Small intestine (tissue), 7 donors: Measurements from ENCODE around the gene PCDHB8. TPM values are rescaled to one million over a fixed set of nuclear protein-coding genes. Genes with fewer than 3 reads are reported as not detected.
"Not testable (repeated sequence)": the region's sequence is repeated elsewhere in the genome, so short reads cannot be mapped to it uniquely, and the experiment has no call there.

Source experiments
- DNase-seq, 2 donors: peaks; one replicate each; pipeline versions ENCODE4 v3.0.0 to v3.0.0-alpha.2; 2013
- FAIRE-seq: peaks from 2 replicates; lab custom pipeline; 2012; peaks lifted over from hg19 to GRCh38; lab: Jason Lieb, UNC
- H3K27ac ChIP-seq, 3 donors: one replicate each; pipeline ENCODE4 v1.5.1; 2013; ENCODE audit warnings: low read length in 2 of 3, mild to moderate bottlenecking in 2 of 3, control low read depth in 1 of 3, inconsistent platforms in 1 of 3, low read depth in 1 of 3, moderate library complexity in 1 of 3
- H3K27me3 ChIP-seq, 3 donors: one replicate each; pipeline ENCODE4 v1.6.1; 2013; ENCODE audit warnings: low read length in 3 of 3, inconsistent platforms in 1 of 3; ENCODE audit not compliant: control insufficient read depth in 3 of 3, insufficient read depth in 3 of 3
- H3K36me3 ChIP-seq, 3 donors: one replicate each; pipeline ENCODE4 v1.6.1; 2013; ENCODE audit warnings: low read length in 3 of 3, inconsistent platforms in 1 of 3, low read depth in 1 of 3, mild to moderate bottlenecking in 1 of 3, moderate library complexity in 1 of 3; ENCODE audit not compliant: control insufficient read depth in 3 of 3, insufficient read depth in 2 of 3
- H3K4me1 ChIP-seq, 3 donors: one replicate each; pipeline ENCODE4 v1.6.1; 2013; ENCODE audit warnings: low read length in 2 of 3, inconsistent platforms in 1 of 3, low read depth in 1 of 3, mild to moderate bottlenecking in 1 of 3, moderate library complexity in 1 of 3; ENCODE audit not compliant: control insufficient read depth in 3 of 3, insufficient read depth in 2 of 3
- H3K4me3 ChIP-seq, 3 donors: one replicate each; pipeline ENCODE4 v1.5.1; 2013; ENCODE audit warnings: low read length in 3 of 3, control low read depth in 1 of 3, inconsistent platforms in 1 of 3, low read depth in 1 of 3, mild to moderate bottlenecking in 1 of 3, moderate library complexity in 1 of 3
- H3K9me3 ChIP-seq, 2 donors: one replicate each; pipeline ENCODE4 v1.6.1; 2013; ENCODE audit warnings: low read depth in 1 of 2, low read length in 1 of 2; ENCODE audit not compliant: control insufficient read depth in 2 of 2, insufficient read depth in 1 of 2
- WGBS, 3 donors: extraction: QIAGEN DNeasy Blood & Tissue Kit; methylation state at CpG; one replicate each; pipeline ENCODE4 v1.1.7; 2013; 5-methylcytosine and 5-hydroxymethylcytosine counted together
- polyA plus RNA-seq, 4 donors: library from polyadenylated mRNA; stranded (reverse) in 3 of 4; unstranded in 1 of 4; fragments of 200-250 nt in 3 of 4; fragments of 120-200 nt in 1 of 4; gene quantifications; one replicate each; pipeline versions ENCODE4 v1.2.1 to v1.2.3, GENCODE V29; 2013
- donor health status: healthy with polysubstance abuse.
- donor health status: control.
- donor health status: control.
- donor health status: Bipolar disorder and iron deficiency.
- donor health status: healthy.

The PCDHB8 gene
- polyA plus RNA-seq, 4 donors, result 0.18 to 0.49 TPM; not detected in 2

GRCh38 chr5:141225421-141225820, 47.8 kb downstream of the PCDHB8 start:
- not testable (repeated sequence) for H3K27ac ChIP-seq, H3K4me3 ChIP-seq, H3K4me1 ChIP-seq, H3K27me3 ChIP-seq, H3K36me3 ChIP-seq, FAIRE-seq, DNase-seq
- 36 to 43% (median 40%) methylated on average over 12 to 27 of the region's 30 CpGs for WGBS, 3 donors
- peaks cover 0 to 23% of the 10 kb centered on the region in 2 donors for H3K9me3 ChIP-seq

Other genes starting within 250 kb of the PCDHB8 start
- gene PCDHAC2, start 211.3 kb upstream of the PCDHB8 start, polyA plus RNA-seq, result under 1 TPM in 2 of 4 donors, not detected in 2; 0.22 to 0.72 TPM
- under 1 TPM in 2 of 4 donors, not detected in 2; 0.03 to 0.04 TPM for gene PCDHB1, start 126.4 kb upstream of the PCDHB8 start, polyA plus RNA-seq
- gene PCDHB2, start 83.2 kb upstream of the PCDHB8 start, polyA plus RNA-seq, result under 1 TPM in 3 of 4 donors, not detected in 1; 0.27 to 0.98 (median 0.72) TPM
- gene PCDHB3, start 77.3 kb upstream of the PCDHB8 start, polyA plus RNA-seq, result under 1 TPM in 2 of 4 donors, not detected in 2; 0.31 to 0.68 TPM
- gene PCDHB4, start 56.0 kb upstream of the PCDHB8 start, polyA plus RNA-seq, result under 1 TPM in 2 of 4 donors, not detected in 2; 0.64 to 0.96 TPM
- under 1 TPM in 2 of 4 donors, not detected in 2; 0.91 to 0.99 TPM for gene PCDHB5, start 42.6 kb upstream of the PCDHB8 start, polyA plus RNA-seq
- gene PCDHB6, start 27.7 kb upstream of the PCDHB8 start, polyA plus RNA-seq, result under 1 TPM in 2 of 4 donors, not detected in 2; 0.13 to 0.52 TPM
- gene PCDHB7, start 5.1 kb upstream of the PCDHB8 start, polyA plus RNA-seq, result 1 to 10 TPM in 1 of 4 donors, under 1 TPM in 2, not detected in 1; 0.27 to 1.1 (median 0.36) TPM
- gene PCDHB16, start 4.6 kb downstream of the PCDHB8 start, polyA plus RNA-seq, result under 1 TPM in 2 of 4 donors, not detected in 2; 0.37 to 0.65 TPM
- gene PCDHB9, start 9.4 kb downstream of the PCDHB8 start, polyA plus RNA-seq, result under 1 TPM in 2 of 4 donors, not detected in 2; 0.34 to 0.44 TPM
- gene PCDHB10, start 14.6 kb downstream of the PCDHB8 start, polyA plus RNA-seq, result 1 to 10 TPM in 2 of 4 donors, not detected in 2; 1.1 to 1.3 TPM
- under 1 TPM in 2 of 4 donors, not detected in 2; 0.27 to 0.65 TPM for gene PCDHB11, start 21.8 kb downstream of the PCDHB8 start, polyA plus RNA-seq
- under 1 TPM in 2 of 4 donors, not detected in 2; 0.46 to 0.71 TPM for gene PCDHB12, start 30.9 kb downstream of the PCDHB8 start, polyA plus RNA-seq
- gene PCDHB13, start 36.1 kb downstream of the PCDHB8 start, polyA plus RNA-seq, result under 1 TPM in 2 of 4 donors, not detected in 2; 0.49 to 0.71 TPM
- 1 to 10 TPM in 1 of 4 donors, under 1 TPM in 1, not detected in 2; 0.81 to 1.5 TPM for gene PCDHB14, start 45.6 kb downstream of the PCDHB8 start, polyA plus RNA-seq
- 1 to 10 TPM in 2 of 4 donors, under 1 TPM in 2; 0.22 to 1.7 (median 0.65) TPM for gene PCDHB15, start 67.6 kb downstream of the PCDHB8 start, polyA plus RNA-seq
- gene SLC25A2, start 126.3 kb downstream of the PCDHB8 start, polyA plus RNA-seq, result under 1 TPM in 3 of 4 donors, not detected in 1; 0.12 to 0.45 (median 0.15) TPM
- 10 to 100 TPM; 58.8 to 91.9 (median 66.1) TPM for gene TAF7, start 143.0 kb downstream of the PCDHB8 start, polyA plus RNA-seq
- gene PCDHGA1, start 152.7 kb downstream of the PCDHB8 start, polyA plus RNA-seq, result under 1 TPM in 3 of 4 donors, not detected in 1; 0.10 to 0.27 (median 0.13) TPM
- gene PCDHGA2, start 161.0 kb downstream of the PCDHB8 start, polyA plus RNA-seq, result under 1 TPM in 3 of 4 donors, not detected in 1; 0.27 to 0.81 (median 0.64) TPM
- gene PCDHGA3, start 166.0 kb downstream of the PCDHB8 start, polyA plus RNA-seq, result under 1 TPM in 2 of 4 donors, not detected in 2; 0.24 to 0.49 TPM
- gene PCDHGB1, start 172.3 kb downstream of the PCDHB8 start, polyA plus RNA-seq, result under 1 TPM in 2 of 4 donors, not detected in 2; 0.19 to 0.21 TPM
- gene PCDHGA4, start 177.2 kb downstream of the PCDHB8 start, polyA plus RNA-seq, result under 1 TPM in 2 of 4 donors, not detected in 2; 0.31 to 0.43 TPM
- under 1 TPM in 2 of 4 donors, not detected in 2; 0.37 to 0.68 TPM for gene PCDHGB2, start 182.2 kb downstream of the PCDHB8 start, polyA plus RNA-seq
- gene PCDHGA5, start 186.4 kb downstream of the PCDHB8 start, polyA plus RNA-seq, result under 1 TPM in 2 of 4 donors, not detected in 2; 0.43 to 0.68 TPM
- gene PCDHGB3, start 192.5 kb downstream of the PCDHB8 start, polyA plus RNA-seq, result under 1 TPM in 2 of 4 donors, not detected in 2; 0.31 to 0.43 TPM
- gene PCDHGA6, start 196.1 kb downstream of the PCDHB8 start, polyA plus RNA-seq, result 1 to 10 TPM in 1 of 4 donors, under 1 TPM in 1, not detected in 2; 0.72 to 1.0 TPM
- under 1 TPM in 2 of 4 donors, not detected in 2; 0.30 to 0.32 TPM for gene PCDHGA7, start 205.0 kb downstream of the PCDHB8 start, polyA plus RNA-seq
- under 1 TPM in 2 of 4 donors, not detected in 2; 0.75 to 0.77 TPM for gene PCDHGB4, start 209.9 kb downstream of the PCDHB8 start, polyA plus RNA-seq
- under 1 TPM in 2 of 4 donors, not detected in 2; 0.10 to 0.15 TPM for gene PCDHGA8, start 214.8 kb downstream of the PCDHB8 start, polyA plus RNA-seq
- 1 to 10 TPM in 2 of 4 donors, under 1 TPM in 1, not detected in 1; 0.27 to 1.6 (median 1.2) TPM for gene PCDHGB5, start 220.2 kb downstream of the PCDHB8 start, polyA plus RNA-seq
- 1 to 10 TPM in 1 of 4 donors, under 1 TPM in 1, not detected in 2; 0.75 to 1.0 TPM for gene PCDHGA9, start 225.0 kb downstream of the PCDHB8 start, polyA plus RNA-seq
- gene PCDHGB6, start 230.2 kb downstream of the PCDHB8 start, polyA plus RNA-seq, result 1 to 10 TPM in 2 of 4 donors, not detected in 2; 1.3 to 1.4 TPM
- gene PCDHGA10, start 235.2 kb downstream of the PCDHB8 start, polyA plus RNA-seq, result 1 to 10 TPM in 2 of 4 donors, under 1 TPM in 1, not detected in 1; 0.27 to 2.2 (median 1.2) TPM
- gene PCDHGB7, start 239.9 kb downstream of the PCDHB8 start, polyA plus RNA-seq, result 1 to 10 TPM in 2 of 4 donors, not detected in 2; 1.8 to 2.8 TPM
- 1 to 10 TPM in 1 of 4 donors, under 1 TPM in 1, not detected in 2; 0.81 to 1.0 TPM for gene PCDHGA11, start 243.3 kb downstream of the PCDHB8 start, polyA plus RNA-seq